ENCODE results near the gene MRPL24.

Gene MRPL24

DNA sequence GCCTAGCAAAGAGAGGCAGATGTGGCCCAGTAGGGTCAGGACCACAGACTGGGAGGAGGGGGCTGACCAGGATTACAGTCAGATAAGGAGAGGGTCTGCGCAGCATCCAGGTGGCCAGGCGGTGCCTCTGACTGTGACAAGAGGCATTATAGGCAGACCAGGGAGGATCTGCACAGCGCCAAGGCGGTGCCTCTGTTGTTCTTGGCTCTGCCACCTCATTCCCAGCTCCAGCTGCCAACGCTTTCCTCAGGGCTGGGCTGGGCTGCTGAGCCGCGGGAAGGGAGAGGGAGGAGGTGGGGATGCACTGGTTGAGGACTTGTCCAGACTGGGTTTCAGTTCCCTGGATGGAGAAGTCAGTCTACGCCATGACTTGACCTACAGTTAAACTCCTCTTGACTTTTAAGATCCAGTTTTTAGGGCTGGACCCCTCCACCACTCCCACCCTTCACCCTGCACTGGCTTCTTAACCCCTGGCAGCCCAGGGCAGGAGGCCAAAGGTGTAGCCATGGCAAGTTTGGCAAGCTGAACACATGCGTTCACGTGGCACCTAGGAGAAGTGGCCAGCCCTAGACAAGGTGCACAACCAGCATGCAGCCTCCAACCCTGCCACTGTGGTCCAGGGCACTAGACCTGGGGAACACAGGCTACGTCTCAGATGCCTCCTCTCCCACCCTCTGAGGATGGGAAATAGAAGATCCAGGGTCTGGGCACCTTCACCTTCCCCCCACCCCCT lies 31.0 kb downstream of the MRPL24 start:
- no peak for DNase-seq (ENCODE audit: low read depth)

DNA sequence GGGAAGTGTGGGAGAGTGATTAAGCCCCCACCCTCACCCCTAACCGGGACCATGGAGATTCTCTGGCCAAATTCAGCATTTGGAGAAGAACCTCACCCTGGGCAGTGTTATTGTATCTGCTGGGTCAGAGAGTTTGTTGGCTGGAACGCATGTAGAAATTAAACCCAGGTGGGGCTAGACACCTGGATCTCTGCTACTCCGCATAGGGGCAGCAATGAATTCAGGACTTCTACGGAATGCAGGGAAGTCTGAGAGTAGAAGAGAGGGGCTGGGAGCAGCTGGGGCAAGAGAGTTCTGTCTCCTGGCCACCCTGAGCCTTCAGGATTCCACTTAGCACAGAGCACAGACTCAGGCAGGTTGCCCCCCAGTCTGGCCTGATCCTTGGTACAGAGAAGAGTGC lies 31.9 kb downstream of the MRPL24 start:
- DNase-seq (ENCODE audit: low read depth), result no peak

DNA sequence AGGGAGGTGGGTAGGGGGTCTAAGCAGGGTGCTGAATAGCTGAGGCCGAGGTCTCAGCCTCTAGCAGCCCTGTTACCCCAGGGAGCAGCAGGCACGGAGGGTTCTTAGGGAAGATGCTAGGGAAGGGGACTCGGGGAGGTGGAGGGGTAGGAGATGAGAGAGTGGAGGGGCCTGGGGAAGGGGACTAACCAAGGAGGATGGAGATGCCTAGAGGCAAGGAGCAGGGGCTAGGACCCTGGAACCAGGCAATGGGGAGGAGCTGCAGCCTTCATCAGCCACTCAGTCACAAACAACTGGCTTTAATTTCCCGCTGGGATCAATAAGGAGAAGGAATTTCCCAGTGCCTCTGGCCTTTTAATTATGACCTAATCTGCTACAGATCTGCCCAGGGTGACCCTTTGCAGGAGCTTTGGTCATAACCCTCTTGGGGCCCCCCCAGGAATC lies 32.6 kb downstream of the MRPL24 start:
- DNase-seq (ENCODE audit: low read depth), result no peak

DNA sequence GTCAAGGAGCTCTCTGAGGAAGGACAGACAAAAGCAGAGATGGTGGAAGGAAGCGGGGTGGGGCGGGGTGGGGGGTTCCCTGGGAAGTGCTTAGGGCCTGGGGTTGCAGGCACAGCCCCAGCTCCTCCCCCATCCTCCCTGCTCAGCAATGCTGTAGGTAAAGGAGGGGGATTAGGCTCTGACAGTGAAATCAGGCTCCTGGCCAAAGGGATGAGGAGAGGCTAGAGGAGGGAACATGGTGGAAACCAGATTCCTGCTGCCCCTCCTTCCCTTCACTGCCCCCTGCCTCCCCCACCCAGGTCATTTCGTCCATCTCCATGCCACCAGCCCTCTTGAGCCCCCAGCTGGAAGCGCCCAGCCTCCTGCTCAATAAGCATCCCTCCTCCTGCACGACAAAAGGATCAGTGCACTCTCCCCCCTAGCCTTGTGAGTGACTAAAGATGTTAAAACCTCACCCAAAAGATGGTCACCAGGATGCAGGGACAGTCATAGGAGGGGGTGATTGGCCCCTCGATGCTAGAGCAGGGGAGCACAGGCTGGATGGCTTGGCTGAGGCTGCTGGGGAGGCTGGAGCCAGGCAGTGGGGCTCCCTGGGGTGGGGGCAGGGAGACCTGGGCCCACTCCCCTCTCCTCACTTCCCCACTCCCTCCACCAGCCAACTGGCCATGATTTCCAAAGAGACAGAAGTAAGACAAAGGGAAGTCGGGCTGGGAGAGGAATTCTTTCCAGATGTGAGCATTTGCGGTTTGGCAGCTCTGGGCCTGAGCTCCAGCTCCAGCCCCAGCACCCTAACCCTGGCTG lies 33.3 kb downstream of the MRPL24 start:
- DNase-seq (ENCODE audit: low read depth), result no peak

DNA sequence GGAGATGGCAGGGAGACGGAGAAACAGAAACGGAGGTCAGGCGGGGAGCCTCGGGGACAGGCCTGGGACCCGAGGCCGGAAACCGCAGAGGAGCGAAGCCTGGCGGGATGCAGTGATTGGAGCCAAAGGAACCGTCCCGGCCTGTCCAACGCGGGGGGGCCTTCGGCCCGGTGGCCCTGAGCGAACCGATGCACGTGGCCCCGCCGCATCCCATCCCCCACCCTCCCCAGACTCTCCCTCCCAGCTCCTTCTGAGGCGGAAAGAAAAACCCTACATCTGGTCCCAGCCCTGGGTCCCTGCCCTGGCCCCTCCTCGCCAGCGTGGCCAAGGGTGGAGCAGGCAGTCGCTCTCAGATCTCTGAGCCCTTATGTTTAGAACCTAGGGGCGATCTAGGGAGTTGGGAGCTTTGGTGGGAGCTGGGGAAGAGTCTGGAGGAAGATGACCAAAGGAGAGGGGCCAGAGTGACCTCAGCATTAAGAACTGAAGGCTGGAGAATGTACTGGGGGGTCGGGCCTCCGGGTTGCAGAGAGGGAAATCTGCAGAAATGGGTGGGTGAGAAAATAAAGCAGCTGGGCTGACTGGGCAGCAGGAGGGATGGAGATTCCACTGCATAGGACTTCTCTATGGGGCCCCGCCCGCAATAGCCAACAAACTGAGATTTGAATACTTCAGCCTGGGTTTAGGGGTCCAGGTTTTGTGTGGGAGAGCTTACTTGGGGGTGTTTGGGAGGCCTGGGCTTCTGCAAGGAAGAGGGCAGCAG lies 34.1 kb downstream of the MRPL24 start:
- no peak for DNase-seq (ENCODE audit: low read depth)

DNA sequence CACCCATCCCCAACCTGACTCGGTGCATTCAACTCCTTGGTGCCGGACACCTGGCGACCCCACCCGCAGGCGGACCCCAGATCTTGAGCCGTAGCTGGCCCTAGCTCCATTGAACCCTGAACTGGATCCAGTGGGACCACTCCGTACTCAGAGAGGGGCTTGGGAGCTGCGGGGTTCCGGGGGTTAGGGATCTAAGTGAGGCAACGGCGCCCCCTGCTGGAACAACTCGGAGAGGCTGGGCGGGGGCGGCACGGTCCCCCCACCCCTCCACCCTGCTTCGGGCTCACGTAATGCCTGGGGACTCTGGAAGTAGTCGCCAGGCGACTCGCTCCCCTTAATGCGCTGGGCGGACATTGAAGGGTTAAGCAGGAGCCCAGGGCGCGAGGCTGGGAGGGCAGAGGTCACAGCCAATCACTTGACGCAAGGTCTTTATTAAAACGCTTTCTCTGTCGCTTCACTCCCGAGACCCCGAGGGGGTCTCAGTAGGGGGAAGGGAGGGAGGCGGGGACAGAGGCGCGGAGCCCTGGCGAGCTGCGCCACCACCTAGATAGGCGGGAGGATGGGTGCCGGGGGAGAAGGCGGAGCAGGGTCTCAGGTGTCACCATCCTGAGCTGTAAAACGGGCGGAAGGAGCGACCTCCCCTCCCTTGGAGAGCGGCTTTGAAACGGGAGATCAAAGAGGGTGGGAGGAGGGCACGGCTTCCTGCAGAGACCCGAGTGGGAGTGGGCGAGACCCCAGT lies 34.8 kb downstream of the MRPL24 start:
- peak; percentile 61 for DNase-seq (ENCODE audit: low read depth)

DNA sequence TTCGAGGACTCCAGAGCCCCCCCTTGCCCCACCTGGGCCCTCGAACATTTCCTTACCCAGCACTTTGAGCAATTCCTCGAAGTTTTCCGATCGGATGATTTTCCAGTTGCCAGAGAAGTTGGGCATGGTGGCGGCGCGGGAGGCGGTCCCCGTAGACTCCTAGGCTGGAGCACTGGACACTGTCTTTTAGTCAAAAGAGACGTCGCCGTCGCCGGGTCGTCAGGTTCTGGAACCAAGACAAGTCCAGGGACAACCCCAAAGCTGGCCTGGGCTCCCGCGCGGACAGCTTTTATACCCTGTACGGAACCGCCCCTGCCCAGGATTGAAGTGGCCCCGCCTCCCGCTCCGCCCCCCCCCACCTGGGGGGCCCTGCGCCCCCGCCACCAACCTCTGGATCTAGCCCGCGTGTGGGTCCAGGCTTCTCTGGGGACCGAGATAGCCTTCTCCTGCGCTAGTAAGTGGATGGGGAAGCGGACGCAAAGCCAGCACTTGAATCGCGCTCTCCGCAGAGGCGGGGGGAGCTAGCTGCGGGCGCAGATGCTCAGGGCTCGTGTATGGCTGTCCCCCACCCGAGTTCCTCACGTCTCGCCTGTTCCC lies 35.5 kb downstream of the MRPL24 start, which contains the start of gene CRABP2:
Gene CRABP2 (minus strand): TSS at position 263 of the 597 bp plus-strand sequence. CDS start 137 bp downstream, at position 126.
- no peak for DNase-seq (ENCODE audit: low read depth)

DNA sequence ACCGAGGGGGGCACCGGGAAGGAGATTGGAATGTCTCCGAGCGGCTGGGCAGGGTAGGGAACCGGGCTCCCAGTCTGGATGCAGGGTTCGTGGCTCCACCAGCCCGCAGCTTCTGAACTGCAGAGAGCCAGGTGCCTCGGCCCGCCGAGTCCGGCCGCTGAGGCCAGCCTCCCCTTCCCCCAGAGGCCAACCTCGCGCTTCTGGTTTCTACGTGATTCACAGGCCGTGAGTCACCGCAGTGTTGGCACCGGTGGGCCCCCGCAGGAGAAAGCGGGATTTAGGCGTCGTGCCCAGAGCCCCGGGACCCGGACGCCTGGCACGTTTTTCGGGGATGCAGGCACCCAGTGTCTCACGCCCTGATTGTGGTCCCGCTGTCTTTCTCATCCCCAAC lies 36.0 kb downstream of the MRPL24 start:
- no peak for DNase-seq (ENCODE audit: low read depth)

DNA sequence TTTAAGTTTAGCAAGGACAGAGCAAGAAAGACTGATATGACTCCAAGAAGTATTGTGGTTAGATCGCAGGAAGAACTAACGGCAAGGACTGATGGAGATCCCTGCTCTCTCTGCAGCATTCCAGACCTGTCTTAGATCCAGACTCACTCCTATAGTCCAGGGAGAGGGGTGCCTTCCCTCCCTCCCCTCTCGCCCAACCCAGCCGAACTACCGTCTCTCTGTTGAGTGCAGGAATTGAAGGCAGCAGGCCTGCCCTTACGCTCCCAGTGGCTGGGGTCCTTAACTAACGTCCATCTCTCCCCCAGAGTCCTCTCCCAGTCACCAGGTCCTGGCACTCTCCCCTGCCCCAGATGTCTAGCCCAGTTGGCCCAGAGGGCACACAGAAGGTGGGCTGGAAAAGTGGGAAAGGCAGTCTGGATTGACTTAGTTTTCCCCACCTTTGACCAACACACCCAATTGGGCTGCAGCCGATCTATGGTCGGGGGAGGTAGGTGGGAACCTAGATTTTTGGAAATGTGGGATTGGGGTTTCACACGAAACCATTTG lies 36.6 kb downstream of the MRPL24 start:
- no peak for DNase-seq (ENCODE audit: low read depth)

DNA sequence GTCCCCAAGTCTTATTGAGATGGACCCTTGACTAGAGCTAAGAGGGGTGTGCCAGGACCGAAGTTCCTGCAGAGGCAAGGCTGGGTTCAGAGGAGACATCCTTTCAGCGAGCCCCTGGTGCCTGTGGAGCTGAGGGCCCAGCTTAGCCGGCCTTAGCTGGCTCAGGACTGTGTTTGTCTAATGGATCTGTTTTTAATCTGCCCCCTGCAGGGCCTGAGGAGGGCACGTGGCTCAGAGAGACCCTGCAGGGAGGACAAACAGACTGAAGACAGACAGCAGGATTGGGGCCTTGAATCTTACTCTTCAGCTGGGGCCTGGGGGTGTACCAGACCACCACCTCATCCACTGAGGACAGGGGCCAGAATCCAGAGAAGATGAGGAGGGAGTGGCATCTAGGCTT lies 37.1 kb downstream of the MRPL24 start:
- DNase-seq (ENCODE audit: low read depth), result no peak

DNA sequence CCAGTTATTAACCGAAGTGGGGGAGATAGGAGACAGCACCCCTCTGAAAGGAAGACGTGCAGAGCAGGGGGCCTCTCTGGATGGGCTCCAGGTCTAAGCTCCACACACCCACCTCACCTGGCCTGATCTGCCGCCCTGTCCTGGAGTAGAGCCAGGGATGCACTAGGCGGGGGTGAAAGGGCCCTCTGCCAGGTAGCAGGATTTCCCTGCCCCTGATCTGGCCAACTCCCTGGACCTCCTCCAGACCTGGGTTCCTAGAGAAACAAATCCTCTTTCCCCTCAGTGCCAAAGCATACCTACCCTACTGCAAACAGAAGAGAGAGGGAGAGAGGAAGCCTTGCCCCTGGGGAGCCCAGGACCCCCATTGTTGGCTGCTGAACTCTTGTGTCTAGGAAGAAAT lies 37.6 kb downstream of the MRPL24 start:
- no peak for DNase-seq (ENCODE audit: low read depth)

DNA sequence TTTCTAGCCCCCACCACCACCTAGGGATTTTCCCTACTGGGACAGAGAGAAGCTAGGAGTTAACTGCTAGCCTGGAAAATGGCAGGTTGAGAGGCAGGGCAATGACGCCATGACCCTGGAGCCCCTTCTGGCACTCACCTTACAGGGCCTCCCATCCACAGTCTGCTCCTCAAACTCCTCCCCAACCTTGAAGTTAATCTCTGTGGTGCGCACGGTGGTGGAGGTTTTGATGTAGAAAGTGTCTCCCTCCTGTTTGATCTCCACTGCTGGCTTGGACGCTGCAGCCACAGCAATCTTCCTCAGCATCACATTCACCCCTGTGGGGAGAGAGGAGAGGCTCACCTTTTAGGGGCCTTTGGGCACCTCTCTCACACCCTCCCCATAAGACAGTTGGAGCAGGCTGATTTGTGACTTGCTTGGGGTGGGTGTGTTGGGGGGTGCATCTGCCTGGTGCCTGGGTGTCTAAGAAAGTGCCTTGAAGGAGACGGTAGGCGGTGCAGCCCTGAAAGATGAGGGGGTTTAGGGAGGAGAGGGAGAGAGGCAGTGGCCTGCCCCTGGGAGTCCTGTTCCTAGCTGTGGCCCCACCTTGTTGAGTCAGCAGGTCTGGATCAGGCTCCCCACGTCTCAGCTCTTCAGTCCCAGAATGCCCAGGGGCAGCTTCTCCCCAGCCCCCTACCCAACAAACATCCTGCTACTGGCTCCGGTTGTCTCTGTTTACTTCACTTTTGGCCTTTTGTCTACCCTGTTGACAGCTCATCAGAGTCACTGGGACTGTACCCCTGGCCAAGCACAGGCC lies 40.0 kb downstream of the MRPL24 start:
- DNase-seq (ENCODE audit: low read depth), result no peak

DNA sequence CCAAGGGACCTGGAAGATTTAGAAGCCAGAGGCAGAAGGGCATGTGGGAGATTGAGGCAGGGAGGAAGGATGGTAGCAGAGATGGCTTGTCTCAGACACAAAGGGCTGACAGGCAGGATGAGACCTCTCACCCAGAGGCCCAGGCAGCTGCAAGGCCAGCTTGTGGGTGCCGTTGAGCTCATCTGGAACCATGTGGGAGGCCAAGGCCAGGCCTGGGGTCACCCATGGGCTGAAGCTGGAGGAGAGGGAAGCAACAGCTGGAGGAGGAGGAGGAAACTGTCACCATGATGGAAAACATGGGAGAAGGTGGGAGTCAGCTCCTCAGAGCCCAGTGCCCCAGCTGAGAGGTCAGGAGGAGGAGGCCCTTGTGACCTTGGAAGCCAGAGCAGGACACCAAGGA lies 41.9 kb downstream of the MRPL24 start:
- DNase-seq (ENCODE audit: low read depth), result no peak

DNA sequence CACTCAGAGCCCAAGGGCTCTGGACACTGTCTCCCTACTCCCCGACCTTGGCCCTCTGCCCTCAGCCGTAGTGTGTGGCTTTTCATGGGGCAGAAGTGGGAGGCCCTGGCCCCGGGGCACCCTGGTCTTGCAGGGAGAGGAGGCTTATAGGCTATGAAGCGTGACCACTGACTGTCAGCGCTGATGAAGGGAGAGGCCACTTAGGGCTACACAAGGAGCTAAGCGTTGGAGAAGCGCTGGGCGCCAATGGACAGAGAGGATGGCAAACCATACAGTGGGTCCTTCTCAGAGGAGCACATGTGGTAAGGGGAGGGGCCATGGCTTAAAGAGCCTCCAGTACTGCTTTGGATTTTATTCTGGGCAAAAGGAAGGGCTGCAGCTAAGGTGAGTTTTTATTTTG lies 43.4 kb downstream of the MRPL24 start:
- no peak for DNase-seq (ENCODE audit: low read depth)

DNA sequence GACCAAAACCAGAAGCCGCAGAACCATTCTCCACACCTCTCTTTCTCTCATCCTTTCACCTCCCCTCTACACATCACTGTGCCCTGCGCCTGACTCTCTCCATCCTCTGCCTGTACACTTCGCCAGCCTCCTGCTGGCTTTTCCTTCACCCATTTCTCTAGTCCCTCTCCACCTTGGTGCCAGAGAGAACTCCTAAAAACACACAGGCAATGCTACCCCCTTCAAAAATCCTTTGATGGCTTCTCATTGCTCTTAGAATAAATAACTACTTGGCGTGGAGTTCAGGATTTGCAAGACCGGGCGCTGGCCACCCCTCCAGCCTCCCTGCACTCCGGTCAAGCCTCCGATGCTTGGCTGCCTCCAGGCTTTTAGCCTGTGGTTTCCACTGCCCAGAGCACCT lies 44.1 kb downstream of the MRPL24 start:
- no peak for DNase-seq (ENCODE audit: low read depth)

DNA sequence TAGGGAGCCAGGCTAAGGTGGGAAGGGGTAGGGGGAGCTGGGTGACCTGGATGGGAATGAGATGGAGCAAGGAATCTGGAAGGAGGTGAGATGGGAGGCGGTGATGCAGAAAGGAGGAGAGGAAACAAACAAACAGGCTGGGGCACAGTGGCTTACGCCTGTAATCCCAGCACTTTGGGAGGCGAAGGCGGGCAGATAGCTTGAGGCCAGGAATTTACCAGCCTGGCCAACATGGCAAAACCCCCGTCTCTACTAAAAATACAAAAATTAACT lies 46.3 kb downstream of the MRPL24 start:
- no peak for DNase-seq (ENCODE audit: low read depth)

DNA sequence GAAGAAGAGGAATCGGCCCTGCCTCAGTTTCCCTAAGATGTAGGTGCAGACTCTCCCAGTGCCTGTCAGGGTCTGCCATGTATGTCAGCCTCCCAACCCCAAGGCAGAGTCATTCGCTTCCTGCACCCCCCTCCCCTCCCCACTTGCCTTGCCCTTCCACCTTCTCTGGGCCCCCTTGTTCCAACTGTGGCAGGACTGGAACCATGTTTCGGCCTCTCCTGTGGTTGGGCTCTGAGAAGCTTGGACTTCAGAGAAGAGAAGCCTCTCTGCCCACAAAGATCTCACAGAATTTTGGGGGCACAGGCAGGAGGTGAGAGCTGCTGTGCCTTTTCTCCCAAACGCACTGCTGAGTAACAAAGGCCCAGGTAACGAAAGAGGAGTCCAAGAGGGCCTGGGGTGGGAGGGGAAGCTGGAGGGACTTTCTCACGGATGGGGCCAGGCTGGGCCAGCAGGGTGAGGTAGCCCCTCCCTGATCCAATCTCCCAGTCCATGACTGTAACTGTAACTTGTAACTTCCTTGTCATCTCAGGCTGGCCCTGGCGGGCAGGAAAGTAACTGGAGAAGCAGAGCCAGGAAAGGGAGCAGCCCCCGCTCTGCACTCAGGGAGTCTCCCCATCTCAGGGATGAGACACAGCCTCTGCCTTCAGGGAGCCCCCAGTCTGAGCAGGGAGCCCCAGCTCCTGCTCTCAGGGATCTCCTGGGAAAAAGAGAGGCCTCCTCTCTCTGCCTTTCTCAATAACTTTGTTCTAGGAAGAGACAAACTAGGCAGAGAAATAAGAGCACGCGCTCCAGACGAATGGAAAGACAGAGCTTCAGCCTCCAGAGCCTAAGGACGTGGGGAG lies 46.8 kb downstream of the MRPL24 start:
- DNase-seq (ENCODE audit: low read depth), result no peak

DNA sequence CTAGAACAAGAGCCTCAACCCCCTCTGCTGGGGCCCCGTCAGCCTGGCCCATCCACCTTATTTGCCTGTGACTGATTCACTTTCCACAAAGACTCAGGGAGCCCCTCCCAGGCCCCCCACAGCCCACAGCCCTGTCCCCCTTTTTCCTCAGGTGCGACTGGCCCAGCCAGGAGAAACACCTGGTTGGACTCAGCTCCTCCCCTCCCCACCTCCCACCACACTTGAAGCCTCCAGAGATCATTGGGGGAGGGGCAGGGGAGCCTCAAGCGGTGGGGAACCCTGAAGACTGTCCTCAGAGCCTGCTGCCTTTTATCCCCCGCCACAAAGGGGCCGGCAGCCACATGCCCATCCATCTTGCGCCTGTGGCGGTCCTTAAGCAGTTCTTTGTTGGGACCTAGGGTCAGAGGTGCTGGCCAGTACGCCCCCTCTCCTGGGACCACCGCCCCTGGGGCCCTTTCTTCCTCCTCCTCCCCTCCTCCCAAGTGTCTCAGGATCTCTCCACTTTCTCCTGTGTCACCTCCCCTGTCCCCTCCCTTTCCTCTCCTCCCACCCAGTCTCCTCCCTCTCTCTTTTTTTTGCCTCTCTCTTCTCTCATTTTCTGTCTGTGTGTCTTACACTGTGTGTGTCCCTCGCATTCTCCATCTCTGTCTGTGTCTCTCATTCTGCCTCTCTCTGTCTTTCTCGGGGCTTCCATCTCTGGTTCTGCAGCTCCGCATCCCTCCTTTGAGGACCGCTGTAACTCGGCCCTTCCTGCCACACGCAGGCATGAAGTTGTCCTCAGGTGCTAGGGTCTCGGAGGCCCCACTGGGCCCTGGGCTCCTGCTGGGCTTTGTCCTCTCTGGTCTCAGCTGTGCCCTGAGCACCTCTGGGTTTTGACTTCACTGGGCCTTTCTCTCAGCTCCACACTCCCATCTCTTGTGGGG lies 47.7 kb downstream of the MRPL24 start:
- DNase-seq (ENCODE audit: low read depth), result no peak

DNA sequence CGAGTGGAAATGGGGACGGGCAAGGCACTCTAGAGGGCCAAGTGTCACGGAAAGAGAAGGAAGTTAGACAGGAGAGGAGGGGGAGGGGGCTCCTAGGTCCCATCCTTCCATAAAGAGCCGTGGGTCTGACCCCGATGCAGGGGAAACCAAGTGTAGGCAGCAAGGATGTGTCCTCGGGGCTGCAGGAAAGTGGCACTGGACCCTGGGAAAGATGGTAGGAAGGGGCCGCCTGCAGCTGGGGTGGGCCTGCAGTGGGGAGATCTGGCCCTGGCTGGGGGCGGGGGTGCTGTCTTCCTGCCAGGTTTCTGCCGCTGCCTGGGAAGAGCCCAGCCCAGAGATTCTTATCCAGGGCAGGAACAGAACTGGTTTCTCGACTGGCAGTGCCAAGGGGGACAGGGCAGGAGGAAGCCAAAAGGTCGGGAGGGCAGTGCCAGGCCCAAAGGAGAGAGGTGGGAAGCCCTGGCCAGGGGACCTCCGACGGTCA lies 48.4 kb downstream of the MRPL24 start:
- no peak for DNase-seq (ENCODE audit: low read depth)
